ENCODE measurements around the gene FAM107B.
"Not testable (repeated sequence)": the region's sequence is repeated elsewhere in the genome, so short reads cannot be mapped to it uniquely, and the experiment has no call there.

FAM107B gene

DNA sequence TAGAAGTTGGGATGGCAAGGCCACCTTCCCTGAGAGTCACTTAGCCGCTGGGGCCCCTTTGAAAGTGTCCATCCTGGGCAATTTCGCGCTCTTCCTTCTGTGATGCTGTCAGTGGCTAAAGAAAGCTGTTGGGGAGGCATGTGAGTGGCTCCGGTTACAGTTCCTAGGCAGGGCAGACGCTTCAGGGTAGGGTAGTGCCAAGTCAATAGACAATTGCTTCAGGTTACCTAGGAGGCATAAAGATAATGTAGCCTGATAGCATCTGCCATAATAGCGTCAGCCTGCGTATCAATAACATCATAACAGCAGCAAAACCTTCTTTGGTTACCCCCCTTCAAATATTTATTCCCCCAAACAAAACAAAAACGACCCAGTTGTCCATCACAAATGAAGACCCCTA lies at the start of gene FAM107B:
FAM107B (minus strand) TSS at position 101 of the 400 bp plus-strand sequence. CDS start 234 bp downstream, outside the sequence.
- DNase-seq = no peak

DNA sequence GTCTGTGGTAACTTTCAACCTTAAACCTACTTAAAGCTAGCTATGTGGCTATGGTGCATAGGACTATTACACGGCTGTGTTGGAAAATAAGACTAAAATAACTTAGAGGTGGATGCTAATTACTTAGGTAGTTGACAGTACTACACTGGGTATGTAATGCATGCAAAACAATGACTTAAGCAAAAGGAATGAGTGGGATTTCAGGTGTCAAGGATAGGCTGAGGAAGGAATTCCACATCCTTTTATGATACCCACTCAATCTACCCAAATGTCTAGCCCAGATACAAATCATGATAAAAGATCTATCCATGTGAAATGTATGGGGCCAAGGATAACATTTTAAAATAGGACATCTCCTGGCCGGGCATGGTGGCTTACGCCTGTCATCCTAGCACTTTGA lies 49.3 kb upstream of the FAM107B start:
- no peak for DNase-seq

DNA sequence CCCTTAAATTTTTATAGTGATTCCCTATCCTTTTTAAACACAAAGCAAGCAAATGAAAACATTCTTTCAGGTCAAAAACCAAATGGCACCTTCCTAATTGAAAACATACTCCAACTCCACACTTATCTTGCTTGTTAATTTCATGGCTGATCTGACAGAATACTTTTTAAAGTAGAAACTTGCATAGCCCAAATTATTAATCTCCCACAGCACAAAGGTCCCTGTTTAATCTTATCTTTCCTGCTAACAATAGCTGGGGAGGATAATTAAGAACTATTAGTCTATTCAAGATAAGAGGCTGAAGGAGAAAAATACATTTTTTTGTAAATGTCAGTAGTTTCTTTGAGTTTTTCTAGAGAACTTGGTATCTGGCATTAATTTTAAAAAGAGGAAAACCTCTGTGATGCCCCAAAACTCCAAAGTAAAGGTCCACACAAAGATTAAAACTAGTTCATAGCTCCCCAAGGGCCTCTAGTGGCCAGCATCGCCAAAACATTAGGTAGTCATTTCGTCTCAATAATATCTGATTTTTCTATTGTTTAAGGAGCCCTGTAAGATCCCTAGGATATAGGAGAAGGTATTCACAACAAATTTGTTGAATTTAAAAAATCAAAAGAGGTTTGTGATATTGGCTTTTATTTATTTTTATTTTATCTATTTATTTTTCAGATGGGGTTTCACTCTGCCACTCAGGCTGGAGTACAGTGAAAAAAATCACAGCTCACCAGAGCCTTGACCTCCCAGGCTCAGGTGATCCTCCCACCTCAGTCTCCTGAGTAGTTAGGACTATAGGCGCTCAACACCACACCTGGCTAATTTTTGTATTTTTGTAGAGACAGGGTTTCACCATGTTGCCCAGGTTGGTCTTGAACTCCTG lies 48.4 kb upstream of the FAM107B start:
- DNase-seq = no peak

DNA sequence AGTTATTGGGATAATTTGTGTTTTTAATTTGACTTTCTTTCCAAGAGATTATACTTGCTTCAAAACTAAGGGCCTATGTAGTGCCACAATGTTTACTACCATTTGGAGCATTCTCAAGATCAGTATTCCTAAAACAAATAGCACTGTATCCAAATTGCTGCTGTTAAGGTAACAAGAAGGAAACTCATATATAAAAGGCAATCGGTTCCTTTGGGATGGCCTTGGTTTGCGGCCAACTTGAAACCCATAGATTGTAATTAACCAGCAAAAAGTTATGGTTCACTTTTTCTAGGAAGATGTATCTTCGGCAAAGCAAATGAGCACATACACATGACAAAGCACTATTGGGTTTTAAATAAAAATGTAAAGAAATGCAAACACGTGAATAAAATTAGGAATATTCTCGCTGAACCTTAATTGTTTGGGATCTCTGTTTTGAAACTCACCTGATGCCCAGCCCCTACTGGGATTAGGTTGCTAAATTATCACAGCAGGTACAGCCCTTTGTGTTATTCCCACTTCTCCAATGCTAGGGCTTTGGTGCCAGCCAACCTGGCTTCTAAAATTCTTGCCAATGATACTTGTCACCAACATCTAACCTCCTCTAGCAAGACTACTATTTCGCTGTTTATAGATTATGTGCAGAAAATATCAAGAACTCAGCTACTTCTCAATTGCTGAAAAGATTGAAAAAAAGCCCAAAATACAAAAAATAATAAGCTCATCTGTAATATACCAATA lies 47.1 kb upstream of the FAM107B start:
- DNase-seq = no peak

- DNase-seq = no peak
Observed at GRCh38 chr10:14820775-14821154, 46.1 kb upstream of the FAM107B start.

DNA sequence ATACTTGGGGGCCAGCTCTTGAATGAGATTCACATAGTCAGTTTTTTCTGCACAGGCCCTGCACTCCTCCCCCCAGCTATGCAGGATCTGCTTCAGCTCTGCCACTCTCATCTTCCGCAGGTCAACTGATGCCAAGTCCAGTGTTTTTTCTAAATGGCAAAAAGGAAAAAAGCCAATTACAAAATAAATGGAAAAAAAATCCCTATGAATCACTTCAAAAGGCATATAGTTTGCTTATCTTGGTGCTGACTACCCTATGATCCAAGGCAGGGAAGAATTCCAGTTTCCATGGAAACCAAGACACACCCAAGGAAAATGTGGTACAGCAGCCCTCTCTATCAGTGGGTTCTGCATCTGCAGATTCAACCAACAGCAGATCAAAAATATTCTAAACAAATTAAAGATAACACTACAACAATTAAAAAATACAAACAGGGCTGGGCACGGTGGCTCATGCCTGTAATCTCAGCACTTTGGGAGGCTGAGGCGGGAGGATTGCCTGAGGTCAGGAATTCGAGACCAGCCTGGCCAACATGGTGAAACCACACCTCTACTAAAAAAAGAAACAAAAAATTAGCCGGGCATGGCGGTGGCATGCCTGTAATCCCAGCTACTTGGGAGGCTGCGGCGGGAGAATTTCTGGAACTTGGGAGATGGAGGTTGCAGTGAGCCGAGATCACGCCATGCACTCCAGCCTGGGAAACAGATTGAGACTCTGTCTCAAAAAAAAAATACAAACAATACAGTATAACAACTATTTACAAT lies 45.5 kb upstream of the FAM107B start:
- no peak for DNase-seq

DNA sequence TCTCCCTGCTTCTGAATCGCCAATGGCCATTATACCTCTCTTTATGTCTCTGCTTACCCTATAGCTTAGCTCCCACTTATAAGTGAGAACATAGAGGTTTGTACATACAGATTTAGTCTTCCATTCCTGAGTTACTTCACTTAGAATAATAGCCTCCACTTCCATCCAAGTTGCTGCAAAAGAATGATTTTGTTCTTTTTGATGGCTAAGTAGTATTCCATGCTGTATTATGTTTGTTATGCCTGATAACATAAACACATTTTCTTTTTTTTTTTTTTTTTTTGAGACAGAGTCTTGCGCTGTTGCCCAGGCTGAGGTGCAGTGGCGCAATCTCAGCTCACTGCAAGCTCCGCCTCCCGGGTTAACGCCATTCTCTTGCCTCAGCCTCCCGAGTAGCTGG lies 42.0 kb upstream of the FAM107B start:
- DNase-seq = not testable (repeated sequence)

DNA sequence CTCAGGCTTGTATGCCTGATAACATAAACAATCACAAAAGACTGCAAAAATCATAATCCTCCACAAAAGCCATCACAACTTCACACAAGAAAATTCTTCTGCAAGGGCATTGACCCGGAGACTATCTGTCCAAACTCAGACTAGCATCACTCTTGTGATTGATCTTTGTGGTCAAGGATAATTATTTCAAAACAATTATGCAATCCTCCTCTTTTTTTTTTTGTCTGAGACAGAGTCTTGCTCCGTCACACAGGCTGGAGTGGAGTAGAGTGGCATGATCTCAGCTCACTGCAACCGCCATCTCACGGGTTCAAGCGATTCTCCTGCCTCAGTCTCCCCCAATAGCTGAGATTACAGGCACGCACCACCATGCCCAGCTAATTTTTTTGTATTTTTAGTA lies 41.0 kb upstream of the FAM107B start:
- DNase-seq = no peak

DNA sequence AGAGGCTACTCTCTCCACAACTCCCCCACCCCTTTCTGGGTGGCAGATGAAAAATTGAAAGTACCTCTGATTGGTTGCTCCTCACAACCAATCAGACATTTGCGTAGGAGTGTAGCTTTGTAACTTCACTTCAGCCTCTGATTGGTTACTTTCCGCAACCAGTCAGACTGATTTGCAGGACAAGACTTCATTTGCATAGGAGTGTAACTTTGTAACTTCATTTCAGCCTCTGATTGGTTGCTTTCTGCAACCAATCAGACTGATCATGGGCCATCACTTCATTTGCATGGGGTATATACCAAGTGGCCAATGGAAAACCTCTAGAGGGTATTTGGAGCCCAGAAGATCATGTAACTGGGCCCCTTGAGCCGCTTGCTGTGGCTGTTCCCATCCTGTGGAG lies 37.6 kb upstream of the FAM107B start:
- DNase-seq = no peak

DNA sequence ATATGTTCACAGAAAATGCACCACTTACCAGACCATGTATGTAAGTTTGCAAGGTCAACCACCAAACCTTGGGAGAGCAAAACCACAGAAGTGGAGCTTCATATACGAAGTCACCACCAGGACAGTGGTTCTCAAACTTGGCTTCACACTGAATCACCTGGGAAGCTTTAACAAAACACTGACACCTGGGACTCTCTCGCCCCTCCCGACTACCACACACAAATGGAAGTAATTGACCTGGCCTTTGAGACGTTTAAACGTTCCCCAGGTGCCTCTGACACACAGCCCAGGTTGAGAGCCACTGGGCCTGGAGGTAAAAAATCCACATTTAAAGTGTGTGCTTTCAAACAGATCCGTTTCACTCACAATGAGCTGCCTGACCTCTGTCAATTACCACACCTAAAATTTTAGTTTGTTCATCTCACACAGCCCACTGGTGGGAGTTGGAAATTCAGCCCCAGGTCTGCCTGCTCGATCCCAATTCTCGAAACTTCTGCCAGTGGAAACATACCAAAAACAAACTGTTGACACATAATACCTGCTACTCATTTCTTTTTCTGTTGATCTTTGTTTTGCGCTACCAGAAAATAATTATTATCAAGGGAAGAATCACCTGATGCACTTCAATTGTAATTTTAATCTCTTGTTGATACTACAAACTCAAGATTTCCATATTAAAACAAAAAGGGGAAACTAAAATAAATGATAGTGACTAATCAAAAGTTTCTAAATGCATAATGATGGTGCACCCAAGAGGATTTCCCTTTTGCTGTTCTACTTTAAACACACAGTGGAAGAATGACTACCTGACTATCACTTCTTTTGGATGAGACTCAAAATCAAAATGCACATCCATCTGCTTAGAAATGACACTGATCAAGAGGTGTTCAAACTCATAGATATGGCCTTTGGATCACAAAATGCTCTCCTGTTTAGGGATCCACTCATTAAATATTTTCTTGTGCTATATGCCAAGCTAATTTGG lies 36.6 kb upstream of the FAM107B start:
- DNase-seq = no peak

- DNase-seq = no peak
Observed at GRCh38 chr10:14806318-14806717, 31.6 kb upstream of the FAM107B start.

DNA sequence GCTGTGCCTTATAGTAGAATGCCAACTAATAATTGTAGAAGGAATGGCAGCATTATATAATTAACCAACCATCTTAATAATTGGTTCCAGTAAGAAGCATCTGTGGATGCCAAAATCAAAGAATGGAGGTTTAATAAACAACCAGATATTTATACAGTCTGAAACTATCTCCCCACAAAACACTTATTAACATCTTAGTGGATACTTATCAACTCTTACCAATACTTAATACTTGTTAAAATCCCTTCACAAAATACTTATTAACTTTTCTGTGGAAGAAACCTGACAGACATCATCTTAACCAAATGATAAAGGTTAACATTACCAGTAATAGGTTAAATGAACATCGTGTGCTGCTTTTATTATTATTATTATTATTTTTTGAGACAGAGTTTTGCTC lies 29.1 kb upstream of the FAM107B start:
- DNase-seq = no peak

GRCh38 chr10:14801723-14802122 lies 27.0 kb upstream of the FAM107B start:
- DNase-seq = no peak

- DNase-seq = no peak
Observed at GRCh38 chr10:14800397-14800796, 25.7 kb upstream of the FAM107B start.

GRCh38 chr10:14798636-14799035 lies 23.9 kb upstream of the FAM107B start:
- DNase-seq = no peak

GRCh38 chr10:14787938-14788337 lies 13.2 kb upstream of the FAM107B start:
- DNase-seq = no peak

GRCh38 chr10:14784459-14785055 lies 9.9 kb upstream of the FAM107B start:
- DNase-seq = no peak

DNA sequence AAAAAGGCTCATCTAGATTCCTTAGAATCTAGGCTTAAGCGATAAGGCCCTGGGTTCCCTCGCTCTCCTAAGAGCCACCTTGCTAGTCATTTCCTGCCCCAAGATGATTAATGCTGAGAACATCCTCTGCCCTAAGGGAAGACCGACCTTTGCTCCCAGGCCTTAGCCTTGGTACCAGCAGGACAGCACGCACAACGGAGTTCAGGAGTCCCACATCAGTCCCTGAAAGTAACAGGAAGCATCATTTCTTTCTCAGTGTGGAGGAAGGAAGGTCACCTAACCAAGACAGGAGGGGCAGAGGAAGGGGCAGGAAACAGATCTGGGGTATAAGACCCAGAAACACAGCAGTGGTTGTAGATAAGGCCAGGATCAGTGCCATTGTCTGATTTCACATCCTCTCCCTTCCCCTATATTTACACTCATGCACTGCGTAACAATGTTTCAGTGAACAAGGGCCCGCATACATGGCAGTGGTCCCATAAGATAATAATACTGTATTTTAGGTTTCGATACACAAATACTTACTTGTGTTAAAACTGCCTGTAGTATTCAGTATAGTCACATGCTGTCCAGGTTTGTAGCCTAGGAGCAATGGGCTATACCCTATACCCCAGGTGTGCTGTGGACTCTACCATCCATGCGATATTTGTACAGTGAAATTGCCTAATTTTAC lies 8.1 kb upstream of the FAM107B start:
- DNase-seq = no peak

DNA sequence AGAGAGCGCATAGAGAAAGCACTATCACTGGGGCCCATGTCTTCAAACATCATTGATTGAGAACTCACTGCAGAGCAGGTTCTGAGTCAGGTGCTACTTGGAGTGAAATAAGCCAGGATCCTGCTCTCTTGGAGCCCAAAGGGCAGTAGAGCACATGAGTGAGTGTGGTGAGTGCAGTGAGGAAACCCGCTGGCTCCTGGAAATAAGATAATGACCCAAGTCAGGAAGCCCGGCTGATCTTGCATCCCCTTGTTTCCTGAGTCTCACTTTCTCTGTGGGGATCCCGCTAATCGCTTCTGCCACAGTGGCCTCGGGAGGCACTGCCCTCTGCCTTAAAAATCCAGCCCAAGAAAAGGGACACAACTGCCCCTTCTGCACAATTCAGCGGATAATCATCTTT lies 7.1 kb upstream of the FAM107B start:
- DNase-seq = no peak

- no peak for DNase-seq
Observed at GRCh38 chr10:14779001-14779651, 4.4 kb upstream of the FAM107B start.

DNA sequence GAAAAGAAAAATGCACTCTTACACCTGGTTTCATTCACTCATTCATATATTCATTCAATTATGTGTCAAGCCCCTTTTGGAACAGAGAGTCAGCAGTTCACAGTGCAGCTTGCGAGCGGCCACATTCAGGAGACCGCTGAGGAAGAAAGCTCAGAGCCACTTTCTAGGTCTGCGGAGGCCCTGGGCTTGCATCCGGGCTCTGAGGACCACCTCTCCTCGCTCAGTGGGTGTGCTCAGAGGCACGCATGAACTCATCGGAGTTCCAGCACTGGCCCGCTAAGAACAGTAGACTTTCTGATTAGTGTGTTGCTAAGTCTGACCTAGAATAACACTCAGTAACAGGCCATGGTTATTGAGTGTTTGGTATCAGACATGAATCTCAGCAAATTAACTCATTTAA lies 1.8 kb upstream of the FAM107B start:
- DNase-seq = no peak
